NB4 (cell line): Measurements from ENCODE around the gene OOSP4A.
"Not testable (repeated sequence)": the region's sequence is repeated elsewhere in the genome, so short reads cannot be mapped to it uniquely, and the experiment has no call there.

ENCODE experiments used
- DNase-seq: peaks from one replicate; pipeline ENCODE4 v3.0.0; 2010; ENCODE audit warnings: low read depth
- H3K4me3 ChIP-seq: one replicate; pipeline ENCODE4 v1.5.1; 2011; ENCODE audit warnings: mild to moderate bottlenecking, low read depth, low read length, moderate library complexity
- CTCF ChIP-seq: IDR thresholded peaks from one replicate; pipeline ENCODE4 v1.5.1; 2012; ENCODE audit warnings: low read depth, low read length
- MAX ChIP-seq: IDR thresholded peaks from 2 replicates; pipeline ENCODE4 v1.6.1; 2011; ENCODE audit warnings: low read depth, low read length
- MYC ChIP-seq: IDR thresholded peaks from 2 replicates; pipeline ENCODE4 v1.6.1; 2011; ENCODE audit warnings: low read depth, low read length
- POLR2A ChIP-seq: IDR thresholded peaks from 2 replicates; pipeline ENCODE4 v1.6.1; 2011; ENCODE audit warnings: mild to moderate bottlenecking; ENCODE audit not compliant: insufficient read length; ENCODE audit errors: extremely low read depth

The OOSP4A gene

GRCh38 chr11:59967677-59968394, 4.0 kb downstream of the OOSP4A start:
- TF ChIP-seq MAX (no peak), CTCF (no peak), MYC (no peak), POLR2A (no peak)
- H3K4me3 ChIP-seq = no peak overlapping the region
- no peak for DNase-seq

- TF ChIP-seq CTCF (no peak), MYC (no peak), MAX (no peak), POLR2A (no peak)
- no peak for DNase-seq
- no peak overlapping the region for H3K4me3 ChIP-seq
Measured at GRCh38 chr11:59968395-59968783, 4.6 kb downstream of the OOSP4A start.

DNA sequence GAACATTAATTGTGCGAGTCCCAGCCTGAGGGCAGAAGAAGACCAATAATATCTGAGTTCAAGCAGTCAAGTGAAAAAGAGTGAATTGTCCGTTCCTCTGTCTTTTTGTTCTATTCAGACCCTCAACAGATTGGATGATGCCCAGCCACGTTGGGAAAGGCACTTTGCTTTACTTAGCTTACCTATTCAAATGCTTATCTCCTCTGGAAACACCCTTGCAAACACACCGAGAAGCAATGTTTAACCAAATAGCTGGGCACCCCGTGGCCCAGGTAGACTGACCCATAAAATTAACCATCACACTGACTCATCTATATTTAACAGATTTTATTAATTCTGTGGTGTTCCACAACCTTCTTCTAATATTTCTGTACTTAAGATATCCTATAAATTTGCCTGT, 9.3 kb downstream of the OOSP4A start:
- TF ChIP-seq MYC (no peak), MAX (no peak)
- no peak overlapping the region for H3K4me3 ChIP-seq
- no peak for DNase-seq

DNA sequence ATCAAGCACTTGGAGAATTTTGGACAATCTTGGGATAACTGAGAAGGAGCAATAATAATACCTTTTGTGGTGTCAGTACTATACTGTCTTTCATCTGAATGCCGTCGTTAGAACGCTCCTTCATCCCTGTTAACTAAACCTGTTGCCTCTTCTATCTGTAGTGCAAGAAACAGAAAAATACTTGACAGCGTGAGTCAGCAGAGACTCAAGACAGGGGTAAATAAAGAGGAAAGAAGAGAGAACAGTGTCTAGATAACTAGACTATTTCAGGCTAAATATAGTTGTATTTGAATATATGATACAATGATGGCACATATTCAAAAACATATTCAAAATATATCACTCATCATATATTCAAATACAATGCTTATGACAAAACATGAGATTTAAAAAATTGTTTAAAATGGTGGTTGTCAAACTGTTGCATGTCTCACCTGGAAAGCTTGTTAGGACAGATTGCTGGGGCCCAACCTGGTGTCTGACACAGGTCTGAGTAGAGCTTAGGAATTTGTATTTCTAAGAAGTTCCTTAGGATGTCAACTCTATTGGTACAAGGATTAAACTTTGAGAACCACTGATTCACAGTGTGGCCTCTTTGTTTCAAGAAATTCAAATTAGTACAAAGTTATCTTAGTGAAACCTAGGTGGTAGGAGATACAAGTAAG, 17.4 kb downstream of the OOSP4A start:
- H3K4me3 ChIP-seq = no peak overlapping the region
- TF ChIP-seq MYC (no peak), POLR2A (no peak), CTCF (no peak), MAX (no peak)
- no peak for DNase-seq

GRCh38 chr11:59982037-59982436, 18.2 kb downstream of the OOSP4A start:
- DNase-seq = not testable (repeated sequence)

GRCh38 chr11:59983212-59983611, 19.4 kb downstream of the OOSP4A start:
- H3K4me3 ChIP-seq = no peak overlapping the region
- TF ChIP-seq CTCF (no peak), MAX (no peak), MYC (no peak), POLR2A (no peak)
- no peak for DNase-seq

More at GRCh38 chr11:59982037-59982436, 18.2 kb downstream of the OOSP4A start:
- not testable (repeated sequence) for H3K4me3 ChIP-seq
